KMS-11 (cell line): ENCODE measurements around the gene GLS.
"Not testable (repeated sequence)": the region's sequence is repeated elsewhere in the genome, so short reads cannot be mapped to it uniquely, and the experiment has no call there.

Source experiments
- H2AFZ ChIP-seq: fragments of 200-600 bp; sonication (generic); 2 replicates; pipeline ENCODE4 v1.6.1; 2016; ENCODE audit warnings: antibody characterized with exemption, mixed run types, low read depth
- H3K27ac ChIP-seq: fragments of 200-600 bp; sonication (generic); 2 replicates; pipeline ENCODE4 v1.6.1; 2016; ENCODE audit warnings: mild to moderate bottlenecking, mixed run types
- H3K27me3 ChIP-seq: fragments of 200-600 bp; sonication (generic); 2 replicates; pipeline ENCODE4 v1.6.1; 2017; ENCODE audit warnings: mild to moderate bottlenecking, low read depth, mixed run types, moderate library complexity; ENCODE audit not compliant: insufficient read depth
- H3K36me3 ChIP-seq: fragments of 200-600 bp; sonication (generic); 2 replicates; pipeline ENCODE4 v1.6.1; 2017; ENCODE audit warnings: mild to moderate bottlenecking, mixed run types; ENCODE audit not compliant: insufficient read depth
- H3K4me1 ChIP-seq: fragments of 200-600 bp; sonication (generic); 2 replicates; pipeline ENCODE4 v1.6.1; 2016; ENCODE audit warnings: mild to moderate bottlenecking, low read depth, mixed run types; ENCODE audit not compliant: poor library complexity, severe bottlenecking
- H3K4me2 ChIP-seq: fragments of 200-600 bp; sonication (generic); 2 replicates; pipeline ENCODE4 v1.7.0; 2016; ENCODE audit warnings: mild to moderate bottlenecking, mixed run types
- H3K4me3 ChIP-seq: fragments of 200-600 bp; sonication (generic); IDR thresholded peaks from 2 replicates; pipeline ENCODE4 v1.6.1; 2017; ENCODE audit warnings: low read depth, low read length, mixed read lengths; ENCODE audit not compliant: insufficient read depth
- H3K79me2 ChIP-seq: fragments of 200-600 bp; sonication (generic); 2 replicates; pipeline ENCODE4 v1.6.1; 2016; ENCODE audit warnings: low read depth, mixed run types; ENCODE audit not compliant: insufficient read depth
- H3K9ac ChIP-seq: fragments of 200-600 bp; sonication (generic); 2 replicates; pipeline ENCODE4 v1.6.1; 2016; ENCODE audit warnings: mild to moderate bottlenecking, mixed run types
- H4K20me1 ChIP-seq: fragments of 200-600 bp; sonication (generic); 2 replicates; pipeline ENCODE4 v1.6.1; 2016; ENCODE audit warnings: mild to moderate bottlenecking, mixed run types; ENCODE audit not compliant: insufficient read depth
- CTCF ChIP-seq: fragments of 200-600 bp; sonication (generic); conservative IDR thresholded peaks from 2 replicates; pipeline ENCODE4 v1.6.1; 2017; ENCODE audit warnings: low read depth, mild to moderate bottlenecking, antibody characterized with exemption, low read length, moderate library complexity, mixed read lengths

GLS gene

GRCh38 chr2:190863946-190864345 is 16.7 kb upstream of the GLS start:
- H3K4me3 ChIP-seq, result no peak overlapping the region
- no peak overlapping the region for H3K9ac ChIP-seq
- H3K4me1 ChIP-seq, result no peaks in the 10 kb centered on the region

GRCh38 chr2:190864375-190864774 is 16.2 kb upstream of the GLS start:
- no peaks in the 10 kb centered on the region for H3K36me3 ChIP-seq
- no peak overlapping the region for H3K27ac ChIP-seq
- no peaks in the 10 kb centered on the region for H4K20me1 ChIP-seq
- H2AFZ ChIP-seq, result no peak overlapping the region
- no peaks in the 10 kb centered on the region for H3K27me3 ChIP-seq
- no peak overlapping the region for H3K4me3 ChIP-seq
- no peak for TF ChIP-seq CTCF
- no peak overlapping the region for H3K9ac ChIP-seq
- no peak overlapping the region for H3K4me2 ChIP-seq
- no peaks in the 10 kb centered on the region for H3K79me2 ChIP-seq
- no peaks in the 10 kb centered on the region for H3K4me1 ChIP-seq

More at GRCh38 chr2:190863946-190864345, 16.7 kb upstream of the GLS start:
- Histone ChIP-seq H3K79me2 (no peaks in the 10 kb centered on the region), H4K20me1 (no peaks in the 10 kb centered on the region), H3K27me3 (no peaks in the 10 kb centered on the region), H3K4me2 (no peak overlapping the region), H2AFZ (no peak overlapping the region), H3K36me3 (no peaks in the 10 kb centered on the region), H3K27ac (no peak overlapping the region)
- no peak for TF ChIP-seq CTCF

- H3K4me3 ChIP-seq, result no peak overlapping the region
- no peaks in the 10 kb centered on the region for H3K27me3 ChIP-seq
- H3K79me2 ChIP-seq, result no peaks in the 10 kb centered on the region
- H2AFZ ChIP-seq, result no peak overlapping the region
- no peaks in the 10 kb centered on the region for H4K20me1 ChIP-seq
- no peak overlapping the region for H3K9ac ChIP-seq
- H3K27ac ChIP-seq, result no peak overlapping the region
- TF ChIP-seq CTCF, result no peak
- H3K4me2 ChIP-seq, result no peak overlapping the region
- no peaks in the 10 kb centered on the region for H3K4me1 ChIP-seq
- no peaks in the 10 kb centered on the region for H3K36me3 ChIP-seq
Observed at GRCh38 chr2:190867212-190867611, 13.4 kb upstream of the GLS start.

GRCh38 chr2:190867832-190868231 is 12.8 kb upstream of the GLS start:
- no peak for TF ChIP-seq CTCF
- Histone ChIP-seq H3K79me2 (no peaks in the 10 kb centered on the region), H3K4me1 (no peaks in the 10 kb centered on the region), H3K4me3 (no peak overlapping the region), H3K9ac (no peak overlapping the region), H3K36me3 (no peaks in the 10 kb centered on the region), H2AFZ (no peak overlapping the region), H3K27ac (no peak overlapping the region), H3K4me2 (no peak overlapping the region), H3K27me3 (no peaks in the 10 kb centered on the region), H4K20me1 (no peaks in the 10 kb centered on the region)

- Histone ChIP-seq H4K20me1 (no peaks in the 10 kb centered on the region), H3K9ac (no peak overlapping the region), H3K4me1 (no peaks in the 10 kb centered on the region), H3K27ac (no peak overlapping the region), H3K4me2 (no peak overlapping the region), H3K36me3 (no peaks in the 10 kb centered on the region), H3K4me3 (no peak overlapping the region), H3K27me3 (no peaks in the 10 kb centered on the region), H2AFZ (no peak overlapping the region), H3K79me2 (no peaks in the 10 kb centered on the region)
- no peak for TF ChIP-seq CTCF
Observed at GRCh38 chr2:190869721-190870120, 10.9 kb upstream of the GLS start.

- not testable (repeated sequence) for H2AFZ ChIP-seq
Observed at GRCh38 chr2:190873451-190873850, 7.2 kb upstream of the GLS start.

More at GRCh38 chr2:190873451-190873850, 7.2 kb upstream of the GLS start:
- not testable (repeated sequence) for H3K9ac ChIP-seq, H3K4me1 ChIP-seq, H3K36me3 ChIP-seq, H3K27ac ChIP-seq, H3K79me2 ChIP-seq, H3K4me2 ChIP-seq, H3K27me3 ChIP-seq, H4K20me1 ChIP-seq, H3K4me3 ChIP-seq
